Testis (tissue), 2 donors: ENCODE data around the gene GRAMD1C.

ENCODE experiments used
- POLR2A ChIP-seq: fragments of 450-650 bp; IDR thresholded peaks from one replicate; pipeline ENCODE4 v1.6.1; 2017; ENCODE audit warnings: antibody characterized with exemption, mild to moderate bottlenecking, moderate library complexity
- TF ChIP-seq, protein P1 (sequence below), 3 experiments: fragments of 450-650 bp in 2 of 3; fragments of 200-600 bp in 1 of 3; sonication (generic) in 1 of 3; IDR thresholded peaks; one replicate each; pipeline ENCODE4 v1.5.1; 2016 to 2019; ENCODE audit warnings: antibody characterized with exemption in 3 of 3, mild to moderate bottlenecking in 2 of 3, moderate library complexity in 1 of 3

- no peak for TF ChIP-seq POLR2A
- TF ChIP-seq, protein P1, sequence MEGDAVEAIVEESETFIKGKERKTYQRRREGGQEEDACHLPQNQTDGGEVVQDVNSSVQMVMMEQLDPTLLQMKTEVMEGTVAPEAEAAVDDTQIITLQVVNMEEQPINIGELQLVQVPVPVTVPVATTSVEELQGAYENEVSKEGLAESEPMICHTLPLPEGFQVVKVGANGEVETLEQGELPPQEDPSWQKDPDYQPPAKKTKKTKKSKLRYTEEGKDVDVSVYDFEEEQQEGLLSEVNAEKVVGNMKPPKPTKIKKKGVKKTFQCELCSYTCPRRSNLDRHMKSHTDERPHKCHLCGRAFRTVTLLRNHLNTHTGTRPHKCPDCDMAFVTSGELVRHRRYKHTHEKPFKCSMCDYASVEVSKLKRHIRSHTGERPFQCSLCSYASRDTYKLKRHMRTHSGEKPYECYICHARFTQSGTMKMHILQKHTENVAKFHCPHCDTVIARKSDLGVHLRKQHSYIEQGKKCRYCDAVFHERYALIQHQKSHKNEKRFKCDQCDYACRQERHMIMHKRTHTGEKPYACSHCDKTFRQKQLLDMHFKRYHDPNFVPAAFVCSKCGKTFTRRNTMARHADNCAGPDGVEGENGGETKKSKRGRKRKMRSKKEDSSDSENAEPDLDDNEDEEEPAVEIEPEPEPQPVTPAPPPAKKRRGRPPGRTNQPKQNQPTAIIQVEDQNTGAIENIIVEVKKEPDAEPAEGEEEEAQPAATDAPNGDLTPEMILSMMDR (IDR thresholded peaks at IDR 0.05): no peak
These were observed 125.3 kb downstream of the GRAMD1C start for GRCh38 chr3:113963879-113964278.
